NK-92 (cell line): ENCODE results near the gene VAV3.
"Not testable (repeated sequence)": the region's sequence is repeated elsewhere in the genome, so short reads cannot be mapped to it uniquely, and the experiment has no call there.

Source experiments
- DNase-seq: peaks from one replicate; lab custom pipeline; 2025; ENCODE audit not compliant: unreplicated experiment; lab: John Stamatoyannopoulos, UW

The VAV3 gene, protein sequence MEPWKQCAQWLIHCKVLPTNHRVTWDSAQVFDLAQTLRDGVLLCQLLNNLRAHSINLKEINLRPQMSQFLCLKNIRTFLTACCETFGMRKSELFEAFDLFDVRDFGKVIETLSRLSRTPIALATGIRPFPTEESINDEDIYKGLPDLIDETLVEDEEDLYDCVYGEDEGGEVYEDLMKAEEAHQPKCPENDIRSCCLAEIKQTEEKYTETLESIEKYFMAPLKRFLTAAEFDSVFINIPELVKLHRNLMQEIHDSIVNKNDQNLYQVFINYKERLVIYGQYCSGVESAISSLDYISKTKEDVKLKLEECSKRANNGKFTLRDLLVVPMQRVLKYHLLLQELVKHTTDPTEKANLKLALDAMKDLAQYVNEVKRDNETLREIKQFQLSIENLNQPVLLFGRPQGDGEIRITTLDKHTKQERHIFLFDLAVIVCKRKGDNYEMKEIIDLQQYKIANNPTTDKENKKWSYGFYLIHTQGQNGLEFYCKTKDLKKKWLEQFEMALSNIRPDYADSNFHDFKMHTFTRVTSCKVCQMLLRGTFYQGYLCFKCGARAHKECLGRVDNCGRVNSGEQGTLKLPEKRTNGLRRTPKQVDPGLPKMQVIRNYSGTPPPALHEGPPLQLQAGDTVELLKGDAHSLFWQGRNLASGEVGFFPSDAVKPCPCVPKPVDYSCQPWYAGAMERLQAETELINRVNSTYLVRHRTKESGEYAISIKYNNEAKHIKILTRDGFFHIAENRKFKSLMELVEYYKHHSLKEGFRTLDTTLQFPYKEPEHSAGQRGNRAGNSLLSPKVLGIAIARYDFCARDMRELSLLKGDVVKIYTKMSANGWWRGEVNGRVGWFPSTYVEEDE

DNA sequence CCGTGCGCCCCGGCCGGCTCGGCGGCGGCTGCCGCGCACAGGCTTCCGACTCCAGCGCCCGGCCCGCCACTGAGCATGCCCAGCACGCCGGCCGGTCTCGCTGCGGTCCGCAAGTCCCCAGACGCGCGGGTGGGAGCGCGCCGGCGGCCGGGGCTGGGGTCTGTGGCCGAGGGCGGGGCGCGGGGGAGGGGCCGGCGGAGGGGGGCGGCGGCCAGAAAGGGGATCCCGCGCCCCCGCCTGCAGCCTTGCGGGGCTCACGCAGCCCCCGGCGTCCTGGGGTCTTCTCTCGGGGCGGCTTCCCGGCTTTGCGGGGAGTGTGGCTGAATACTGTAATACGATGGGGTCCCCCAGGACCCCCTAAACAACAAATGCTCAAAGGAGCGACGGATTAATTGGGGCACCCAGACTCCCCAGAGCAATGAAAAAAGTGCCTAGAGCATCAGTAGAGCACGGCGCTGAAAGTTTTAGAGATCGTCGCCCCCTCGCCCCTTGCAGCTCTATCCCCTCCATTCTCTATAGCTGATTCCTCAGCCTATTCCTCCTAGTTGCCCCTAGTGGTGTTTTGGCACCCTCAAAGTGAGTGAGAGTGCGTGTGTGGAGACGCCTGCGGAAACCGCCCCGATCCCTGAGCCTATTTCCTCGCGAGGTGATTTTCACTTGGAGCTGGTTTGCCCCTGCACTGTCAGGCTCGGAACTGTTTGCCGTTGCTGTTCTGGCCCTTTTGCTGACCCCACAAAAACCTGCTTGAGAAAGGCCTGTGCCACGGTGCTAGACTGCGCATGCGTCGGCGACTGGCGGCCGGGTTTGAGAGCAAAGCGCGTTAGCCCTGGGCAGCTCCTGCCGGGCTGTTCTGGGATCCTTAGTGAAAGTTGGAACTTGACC, at the start of gene VAV3:
TSS of gene VAV3 (minus strand) at position 71 of the 882 bp plus-strand sequence. CDS start 311 bp downstream, outside the sequence.
- no peak for DNase-seq

DNA sequence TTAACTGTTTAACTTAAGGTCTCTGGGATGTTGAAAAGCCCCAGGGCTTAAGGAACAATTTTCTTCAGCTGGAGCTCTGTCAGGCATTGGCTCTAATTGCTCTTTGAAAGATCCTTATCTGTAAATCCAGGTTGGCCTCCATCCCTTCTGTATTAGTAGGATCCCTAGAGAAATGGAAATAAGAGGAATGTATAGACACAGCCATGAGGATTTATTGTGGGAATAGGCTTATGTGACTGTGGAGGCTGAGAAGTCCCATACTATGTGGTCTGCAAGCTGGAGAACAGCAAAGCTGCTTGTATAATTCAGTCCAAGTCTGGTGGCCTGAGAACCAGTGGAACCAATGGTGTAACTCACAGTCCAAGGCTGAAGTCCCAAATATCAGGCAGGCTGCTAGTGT, 47.6 kb upstream of the VAV3 start:
- DNase-seq, result no peak

DNA sequence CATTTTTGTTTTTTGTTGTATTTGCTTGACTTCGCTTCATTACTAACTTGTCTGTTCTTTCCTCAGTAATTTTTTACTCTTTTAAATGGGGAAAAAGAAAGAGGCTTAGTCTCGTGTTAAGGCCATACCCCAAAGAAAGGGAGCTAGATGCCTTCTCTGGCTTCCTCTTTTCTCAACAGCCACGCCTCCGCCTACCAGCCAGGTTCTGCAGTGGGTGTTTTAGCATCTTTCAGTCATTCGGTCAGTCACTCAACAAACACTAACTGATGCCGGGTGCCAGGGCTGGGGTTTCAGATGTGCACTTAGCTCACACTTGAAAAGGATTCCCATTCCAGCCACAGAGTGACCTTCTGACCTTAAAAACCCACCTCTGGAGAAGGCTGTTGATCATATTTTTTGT, 46.3 kb upstream of the VAV3 start:
- no peak for DNase-seq

DNA sequence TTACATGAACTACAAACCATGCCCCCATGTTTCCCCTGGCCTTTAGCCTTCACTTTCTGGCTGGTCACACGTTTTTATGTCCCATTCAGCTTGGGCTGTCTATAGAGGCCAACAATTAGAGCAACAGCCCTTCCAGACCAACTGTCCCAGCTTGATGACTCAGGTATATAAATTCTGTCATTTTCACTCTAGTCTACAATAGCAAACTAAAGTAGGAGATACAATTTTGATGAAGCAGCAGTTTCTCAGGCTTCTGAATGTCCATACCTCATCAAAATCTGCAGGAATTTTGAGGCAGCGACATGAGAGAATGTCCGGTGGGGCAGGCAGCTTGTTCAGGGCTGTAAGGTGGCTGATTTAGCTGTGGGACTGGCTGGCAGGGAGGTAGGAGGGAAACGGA, 45.6 kb upstream of the VAV3 start:
- no peak for DNase-seq

DNA sequence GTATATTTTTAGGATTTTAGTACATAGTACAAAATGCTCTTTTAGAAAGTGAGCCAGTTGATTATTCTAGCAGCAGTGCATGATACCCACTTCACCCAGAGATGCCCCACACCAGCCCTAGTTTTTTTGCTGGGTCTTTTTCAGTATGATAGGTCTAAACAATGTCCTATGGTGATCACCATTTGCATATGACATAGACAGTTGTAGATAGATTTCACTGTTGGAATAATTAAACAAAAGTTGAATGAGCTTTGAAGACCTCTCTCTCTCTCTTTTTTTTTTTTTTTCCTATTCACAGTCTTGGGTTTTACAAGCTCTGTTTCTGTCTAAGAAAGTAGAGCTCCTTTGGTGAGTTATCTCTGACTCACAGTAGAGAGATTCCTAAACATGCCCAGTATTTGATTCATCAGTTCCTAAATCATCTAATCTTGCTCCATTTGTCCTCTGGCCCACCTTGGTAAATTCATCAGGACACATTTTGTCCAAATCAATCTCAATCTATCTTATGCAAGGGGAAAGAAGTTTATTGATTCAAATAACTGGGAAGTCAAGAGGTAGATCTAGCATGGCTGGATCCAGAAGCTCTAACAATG, 44.7 kb upstream of the VAV3 start:
- no peak for DNase-seq

DNA sequence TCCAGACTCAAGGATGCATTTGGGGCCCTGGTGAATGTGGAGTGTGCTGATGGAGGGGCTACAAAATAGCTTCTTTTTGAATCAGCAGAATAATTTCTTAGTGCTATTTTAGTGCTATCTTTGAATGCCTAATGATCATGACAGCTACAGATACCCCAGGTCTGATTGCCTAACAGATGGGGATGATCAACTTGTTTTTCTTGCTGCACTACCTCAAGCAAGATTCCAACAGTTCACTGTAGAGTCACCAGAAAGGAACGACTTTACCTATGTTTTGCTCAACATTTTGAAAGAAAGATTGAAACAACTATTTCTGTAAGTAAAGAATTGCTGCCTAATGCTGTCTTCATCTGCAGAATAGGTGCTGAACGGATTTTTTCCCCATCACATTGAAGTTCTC, 42.6 kb upstream of the VAV3 start:
- no peak for DNase-seq

DNA sequence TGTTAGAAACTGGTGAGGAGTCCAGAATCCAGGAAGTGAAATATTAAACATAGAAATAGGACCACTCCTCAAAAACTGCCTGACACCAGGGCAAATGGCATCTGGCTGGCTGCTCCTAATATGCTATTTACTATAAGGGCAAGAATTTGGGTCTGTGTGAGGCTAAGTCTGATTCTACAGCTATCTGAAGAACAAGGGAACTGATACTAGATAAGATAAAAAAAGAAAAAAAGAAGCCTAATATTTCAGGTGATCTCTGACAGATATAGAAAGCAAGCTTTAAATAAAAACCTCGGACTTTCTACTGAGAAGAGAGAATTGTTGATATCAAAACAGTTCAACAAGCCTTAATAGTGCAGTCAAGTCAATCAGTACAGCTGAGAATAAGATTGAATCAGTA, 42.1 kb upstream of the VAV3 start:
- DNase-seq, result no peak

DNA sequence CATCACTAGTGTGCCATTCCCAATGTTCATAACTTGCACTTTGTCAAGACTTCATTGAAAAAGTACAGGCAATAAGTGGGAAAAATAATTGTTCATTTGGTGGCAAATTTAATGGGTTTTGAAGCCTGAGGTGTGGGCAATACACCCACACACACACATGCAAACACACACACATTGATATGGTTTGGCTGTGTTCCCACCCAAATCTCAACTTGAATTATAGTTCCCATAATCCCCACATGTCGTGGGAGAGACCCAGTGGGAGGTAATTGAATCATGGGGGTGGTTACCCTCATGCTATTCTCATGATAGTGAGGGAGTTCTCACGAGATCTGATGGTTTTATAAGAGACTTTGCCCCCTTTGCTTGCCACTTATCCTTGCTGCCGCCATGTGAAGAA, 39.9 kb upstream of the VAV3 start:
- not testable (repeated sequence) for DNase-seq

DNA sequence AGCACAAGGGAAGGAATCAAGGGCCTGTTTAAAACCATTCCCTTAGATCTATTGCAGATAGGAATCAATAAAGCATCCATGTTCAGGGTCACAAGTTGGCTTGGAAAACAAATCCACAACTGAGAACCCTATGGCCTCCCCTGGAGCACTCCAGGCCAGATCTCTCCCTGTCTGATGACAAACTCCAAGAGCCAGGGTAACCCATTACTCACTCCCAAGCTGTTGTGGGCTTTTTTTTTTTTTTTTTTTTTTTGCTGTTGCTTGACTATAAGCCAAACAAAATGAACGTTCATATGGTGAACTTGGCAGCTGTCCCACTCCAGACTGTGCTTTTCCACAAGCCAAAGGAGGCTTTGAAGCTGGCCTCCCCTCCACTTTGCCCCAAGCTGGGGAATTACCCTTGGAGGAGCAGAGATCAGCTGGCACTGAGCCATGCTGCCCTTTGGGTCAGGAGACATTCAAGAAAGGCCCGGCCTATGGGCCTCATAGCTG, 35.7 kb upstream of the VAV3 start:
- no peak for DNase-seq

DNA sequence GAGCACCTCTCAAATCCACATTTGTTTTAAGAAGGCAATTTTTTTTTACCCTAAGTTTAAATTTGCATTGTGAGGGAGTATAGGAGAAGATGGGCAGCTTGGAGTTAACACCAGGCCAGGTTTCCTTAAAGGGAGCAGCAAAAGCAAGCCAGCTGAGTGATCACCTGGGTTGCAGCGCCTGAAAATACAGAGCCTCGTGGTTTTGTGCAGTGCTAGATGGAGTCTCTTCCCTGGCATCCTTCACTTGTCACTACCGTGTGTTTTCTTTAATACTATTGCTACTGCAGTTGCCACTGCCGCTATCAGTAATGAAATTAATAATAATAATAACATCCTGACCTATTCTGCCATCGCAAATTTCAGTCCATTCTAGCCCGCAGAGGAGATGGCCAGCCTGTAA, 35.2 kb upstream of the VAV3 start:
- no peak for DNase-seq

DNA sequence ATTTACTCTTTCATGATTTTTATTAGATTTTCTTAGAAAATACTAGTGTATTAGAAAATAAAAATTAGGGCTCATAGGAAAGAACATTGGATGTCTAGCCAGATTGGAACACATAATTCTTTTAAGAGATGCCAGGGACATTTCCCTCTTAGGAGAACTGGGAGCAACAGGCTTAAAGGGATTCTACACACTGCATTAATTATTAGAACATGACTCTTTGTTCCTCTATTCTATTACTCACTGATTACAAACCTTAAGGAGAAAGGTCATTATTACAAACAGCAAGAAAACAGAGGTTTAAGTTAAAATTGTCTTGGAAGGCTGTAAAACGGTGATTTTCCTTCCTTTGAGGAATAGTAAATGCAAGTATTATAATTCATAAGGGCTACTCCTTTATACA, 32.9 kb upstream of the VAV3 start:
- no peak for DNase-seq

DNA sequence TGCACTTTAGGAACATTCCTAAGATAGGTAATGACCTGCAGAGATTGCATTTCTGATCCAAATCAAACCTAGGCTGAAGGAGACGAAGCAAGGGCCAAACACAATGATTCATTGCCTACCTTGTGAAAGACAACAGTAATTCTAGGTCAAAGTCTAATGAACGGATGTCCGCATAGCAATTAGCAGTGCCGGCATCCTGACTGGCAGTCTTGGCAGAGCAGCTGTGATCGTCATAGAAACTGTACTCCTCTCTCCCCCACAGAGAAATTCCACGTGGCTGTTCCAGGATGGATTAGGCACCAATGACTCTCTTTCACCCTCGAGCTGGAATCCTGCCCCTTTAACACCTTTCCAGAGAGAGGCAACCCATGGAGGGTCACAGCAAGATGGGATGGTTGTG, 28.9 kb upstream of the VAV3 start:
- no peak for DNase-seq

DNA sequence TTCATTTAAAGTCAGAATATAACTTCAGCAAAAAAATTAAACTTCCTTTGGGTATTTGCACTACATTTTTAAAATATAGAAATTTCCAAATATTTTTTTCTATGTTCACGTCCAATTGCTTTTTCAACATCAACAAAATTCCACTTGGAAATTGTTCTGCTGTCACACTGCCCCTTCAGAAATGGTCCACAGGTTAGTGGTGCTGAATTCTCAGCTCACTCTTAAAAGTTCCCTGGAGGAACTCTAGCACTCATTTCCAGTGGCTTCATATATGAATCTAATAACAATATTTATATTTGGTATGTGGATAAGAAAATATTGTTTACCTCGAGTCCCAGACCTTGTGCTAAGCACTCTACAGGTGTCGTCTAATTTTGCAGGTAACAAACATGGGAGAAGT, 27.4 kb upstream of the VAV3 start:
- DNase-seq, result no peak

DNA sequence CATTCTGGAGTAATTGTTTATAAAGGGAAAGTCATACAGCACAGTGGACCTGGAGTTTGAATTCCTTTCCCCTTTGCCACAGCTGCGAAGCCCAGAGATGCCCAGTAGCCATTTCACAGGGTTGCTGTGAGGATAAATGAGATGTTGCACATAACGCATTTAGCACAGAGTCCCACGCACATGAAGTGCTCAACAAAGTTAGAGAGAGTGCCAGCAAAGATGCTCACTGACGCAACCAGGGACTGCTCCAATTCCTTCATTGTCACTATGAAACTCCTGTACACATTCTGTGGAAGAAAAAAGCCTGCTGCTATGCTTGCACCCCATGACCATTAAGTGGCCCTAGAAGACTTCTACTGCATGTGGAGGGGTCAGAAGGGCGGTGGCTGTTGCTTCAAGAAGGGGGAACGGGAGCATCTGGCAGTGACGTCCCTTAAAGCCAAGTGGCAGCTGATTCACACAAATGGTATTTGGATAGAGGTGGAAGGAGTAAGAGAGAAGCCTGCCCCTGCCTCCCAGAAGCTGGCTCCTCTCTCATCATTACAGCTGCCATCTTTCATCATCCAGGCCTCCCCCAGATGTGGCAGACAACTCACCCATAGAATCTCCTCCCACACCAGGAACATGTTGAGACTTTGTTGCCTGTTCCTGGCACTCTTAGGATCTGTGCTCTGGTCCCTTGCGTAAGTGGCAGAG, 26.5 kb upstream of the VAV3 start:
- no peak for DNase-seq

DNA sequence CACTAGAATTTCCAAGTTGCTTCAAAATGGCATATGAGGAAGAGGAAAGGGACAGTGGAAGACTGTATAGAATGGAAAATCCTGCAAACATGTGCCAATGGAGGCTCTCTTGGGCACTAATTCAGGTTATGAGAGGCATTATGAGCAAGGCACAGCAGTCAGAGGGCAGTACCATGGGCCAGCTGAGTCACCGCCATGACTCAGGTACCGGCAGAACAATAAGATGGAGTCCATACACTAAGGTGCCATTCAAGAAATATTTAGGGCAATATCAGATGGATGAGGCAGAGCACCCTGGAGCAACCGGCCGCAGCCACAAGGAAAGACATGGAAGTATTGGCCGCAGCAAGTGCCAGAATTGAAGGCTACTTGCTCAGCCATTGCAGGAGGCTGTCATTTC, 25.6 kb upstream of the VAV3 start:
- no peak for DNase-seq

DNA sequence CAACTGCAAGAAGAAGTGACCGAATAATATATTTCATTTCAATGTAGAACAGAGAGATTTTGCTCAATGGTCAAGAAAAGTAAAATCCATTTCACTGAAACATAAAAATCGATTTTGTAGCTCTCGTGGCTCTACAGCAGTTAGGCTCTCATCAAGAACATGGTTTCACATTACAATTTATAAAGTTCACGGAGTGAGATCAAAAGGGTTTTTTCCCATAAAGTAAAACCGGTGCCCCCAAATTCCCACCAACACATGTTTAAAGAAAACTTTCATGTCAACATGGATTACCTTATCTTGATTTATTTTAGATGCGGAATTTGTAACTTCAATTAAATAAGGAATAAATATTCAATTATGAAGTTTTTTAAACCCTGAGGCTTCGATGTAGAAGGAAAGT, 16.3 kb upstream of the VAV3 start:
- DNase-seq, result no peak

DNA sequence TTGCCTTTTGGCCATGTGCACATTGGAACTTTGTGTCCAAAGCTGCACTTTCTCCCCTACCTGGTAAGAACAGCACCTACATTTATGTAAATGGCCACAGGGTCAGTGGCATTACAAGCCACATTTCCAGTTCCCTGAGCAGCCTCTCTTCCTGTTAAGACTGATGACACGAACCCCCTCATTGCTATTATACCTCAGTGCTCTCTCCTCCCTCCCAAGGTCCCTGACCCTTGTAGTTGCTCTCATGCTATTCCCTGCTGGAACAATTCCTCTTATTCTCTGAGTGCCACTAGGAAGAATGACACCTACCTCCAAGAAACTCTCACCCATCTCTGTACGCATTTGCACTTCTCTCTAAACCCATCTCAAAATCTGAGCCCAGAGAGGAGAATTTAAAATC, 14.9 kb upstream of the VAV3 start:
- no peak for DNase-seq

DNA sequence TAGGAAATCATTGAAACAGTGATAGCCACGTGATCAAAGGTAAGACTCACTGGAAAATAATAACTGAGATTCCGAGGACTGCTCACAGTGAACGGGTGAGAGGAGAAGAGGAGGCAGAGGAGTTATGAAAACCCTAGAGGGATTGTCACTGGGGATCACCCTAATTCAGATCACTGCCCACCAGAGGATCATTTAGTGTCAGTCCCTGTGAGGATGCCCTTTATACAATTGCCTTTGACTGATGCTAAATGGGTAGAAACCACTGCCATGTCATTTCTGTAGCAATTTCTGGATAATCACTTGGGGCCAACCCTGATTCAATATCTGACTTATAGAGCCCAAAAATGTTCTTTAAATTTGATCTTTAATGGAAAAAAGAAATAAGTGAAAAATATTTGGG, 14.1 kb upstream of the VAV3 start:
- DNase-seq, result no peak

DNA sequence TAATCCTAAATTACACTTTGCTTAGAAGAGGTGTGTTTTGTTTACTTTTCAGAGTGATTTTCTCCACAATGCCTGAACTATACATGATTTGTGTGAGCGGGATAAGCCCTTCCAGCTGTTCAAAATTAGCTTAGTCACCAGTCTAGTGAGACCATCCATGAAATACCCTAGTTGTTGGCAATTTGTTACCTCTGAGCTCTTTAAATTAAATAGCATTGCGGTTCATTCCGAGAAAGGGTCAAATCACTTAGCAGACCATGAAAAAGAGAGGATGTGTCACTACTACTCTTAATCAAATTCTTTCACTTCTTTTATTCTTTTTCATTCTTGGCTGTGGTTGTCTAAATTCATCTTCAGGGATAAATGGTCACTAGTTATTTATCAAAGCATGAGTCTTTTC, 11.9 kb upstream of the VAV3 start:
- DNase-seq, result no peak

DNA sequence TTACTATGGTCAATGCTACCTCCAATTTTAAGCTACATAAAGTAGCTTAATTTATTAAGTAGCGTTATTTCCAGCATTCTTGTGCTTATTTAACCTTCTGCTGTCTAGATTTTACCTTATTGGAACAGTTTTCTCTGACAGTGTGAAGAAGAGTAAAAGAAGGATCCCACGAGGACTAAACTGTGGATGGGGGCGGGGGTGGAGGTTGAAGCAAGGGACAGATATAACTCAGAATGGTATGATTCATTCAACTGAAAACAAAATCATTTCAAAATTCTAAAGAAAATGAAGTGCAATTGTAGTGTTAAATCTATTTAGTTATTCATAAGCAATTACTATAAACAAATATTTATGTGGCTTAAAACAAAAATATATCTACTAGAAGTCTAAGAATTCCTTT, 11.5 kb upstream of the VAV3 start:
- no peak for DNase-seq
